HG02763 (cell line): Measurements from ENCODE around the gene TP53RK.

Experiments used
- ATAC-seq: cut with Tn5 transposase; IDR thresholded peaks from one replicate; pipeline ENCODE4 v1.9.1; 2021; ENCODE audit warnings: mild to moderate bottlenecking, moderate library complexity; ENCODE audit not compliant: unreplicated experiment

The TP53RK gene

GRCh38 chr20:46641424-46641823, 47.8 kb downstream of the TP53RK start:
- no peak for ATAC-seq

GRCh38 chr20:46640536-46641311, 48.5 kb downstream of the TP53RK start:
- no peak for ATAC-seq

GRCh38 chr20:46640044-46640443, 49.2 kb downstream of the TP53RK start:
- no peak for ATAC-seq

- no peak for ATAC-seq
Measured at GRCh38 chr20:46639587-46639986, 49.7 kb downstream of the TP53RK start.

GRCh38 chr20:46638898-46639274, 50.4 kb downstream of the TP53RK start:
- no peak for ATAC-seq

GRCh38 chr20:46638134-46638897, 50.9 kb downstream of the TP53RK start:
- ATAC-seq: no peak

- no peak for ATAC-seq
Measured at GRCh38 chr20:46637427-46638133, 51.7 kb downstream of the TP53RK start.

- no peak for ATAC-seq
Measured at GRCh38 chr20:46637020-46637419, 52.2 kb downstream of the TP53RK start.

GRCh38 chr20:46636514-46636913, 52.7 kb downstream of the TP53RK start:
- ATAC-seq: no peak

GRCh38 chr20:46635514-46636136, 53.6 kb downstream of the TP53RK start:
- no peak for ATAC-seq

- ATAC-seq: no peak
Measured at GRCh38 chr20:46634528-46634927, 54.7 kb downstream of the TP53RK start.
